ENCODE data around the gene LIPE.

GRCh38 chr19:42360787-42361544 is 66.2 kb downstream of the LIPE start:
- TF ChIP-seq EZH2 (IDR thresholded peaks at IDR 0.05; ENCODE audit: insufficient read depth, poor library complexity, severe bottlenecking) (no peak), EZH2phosphoT487 (IDR thresholded peaks at IDR 0.05; ENCODE audit: insufficient read depth, low read depth) (no peak)
